Fibroblast of lung (primary cell): ENCODE data around the gene CALML6.

Source experiments
- CTCF ChIP-seq, 2 donors: IDR thresholded peaks in 1 of 2; conservative IDR thresholded peaks in 1 of 2; 1 replicate in 1 of 2; 2 replicates in 1 of 2; pipeline ENCODE4 v1.5.1; 2011 to 2012; ENCODE audit warnings: low read length in 2 of 2, control low read depth in 1 of 2, inconsistent platforms in 1 of 2, low read depth in 1 of 2, mild to moderate bottlenecking in 1 of 2
- EZH2 ChIP-seq: IDR thresholded peaks from 2 replicates; pipeline ENCODE4 v1.5.1; 2012; ENCODE audit warnings: low read length, control low read depth, mild to moderate bottlenecking; ENCODE audit errors: missing control alignments

- no peak for TF ChIP-seq EZH2
- no peak for TF ChIP-seq CTCF (conservative IDR thresholded peaks at IDR 0.05 in 1 of 2, IDR thresholded peaks at IDR 0.05 in 1 of 2; ENCODE audit: low read depth in 1 of 2, low read length in 2 of 2)
Measured at GRCh38 chr1:1908506-1908791, 6.6 kb upstream of the CALML6 start.
